GM18868 (cell line): ENCODE data around the gene RALGPS1.

ENCODE experiments used
- ATAC-seq: cut with Tn5 transposase; IDR thresholded peaks from one replicate; pipeline ENCODE4 v1.9.1; 2021; ENCODE audit warnings: mild to moderate bottlenecking, moderate library complexity; ENCODE audit not compliant: unreplicated experiment

RALGPS1 gene

DNA sequence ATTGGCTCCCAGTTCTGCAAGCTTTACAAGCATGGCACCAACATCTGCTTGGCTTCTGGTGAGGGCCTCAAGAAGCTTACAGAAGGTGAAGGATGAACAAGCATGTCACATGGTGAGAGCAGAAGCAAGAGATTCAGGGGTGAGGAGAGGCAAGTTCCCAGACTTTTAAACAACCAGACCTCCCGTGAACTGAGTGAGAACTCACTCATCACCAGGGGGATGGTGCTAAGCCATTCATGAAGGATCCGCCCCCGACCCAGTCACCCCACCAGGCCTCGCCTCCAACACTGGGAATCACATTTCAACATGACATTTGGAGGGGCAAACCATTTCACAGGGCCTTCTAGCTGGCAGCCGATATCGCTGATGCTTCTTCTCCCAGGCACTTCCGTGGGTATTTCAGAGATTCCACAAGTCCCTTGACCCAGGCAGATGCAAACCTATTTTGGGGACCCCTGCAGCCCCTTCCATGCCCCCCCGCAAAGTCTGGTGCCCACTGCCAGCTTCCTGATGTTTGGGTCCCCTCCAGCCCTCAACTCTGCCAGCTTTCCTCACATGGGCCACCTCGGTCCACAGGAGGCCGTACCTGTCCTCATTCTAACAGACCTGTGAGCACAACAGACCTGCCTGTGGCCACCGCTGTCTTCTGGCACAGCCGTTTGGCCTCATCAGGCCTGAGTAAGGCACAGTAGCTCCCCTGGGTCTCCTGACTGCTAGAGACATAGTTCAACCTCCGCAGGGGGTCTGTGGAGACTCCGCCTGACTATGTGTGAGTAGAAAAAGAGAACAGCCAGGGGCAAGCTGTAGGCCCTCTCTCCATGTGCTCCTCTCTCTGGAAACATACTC lies 268.5 kb downstream of the RALGPS1 start:
- ATAC-seq, result no peak

- ATAC-seq, result peak; percentile 74
Measured at GRCh38 chr9:127183814-127184582, 269.4 kb downstream of the RALGPS1 start.

DNA sequence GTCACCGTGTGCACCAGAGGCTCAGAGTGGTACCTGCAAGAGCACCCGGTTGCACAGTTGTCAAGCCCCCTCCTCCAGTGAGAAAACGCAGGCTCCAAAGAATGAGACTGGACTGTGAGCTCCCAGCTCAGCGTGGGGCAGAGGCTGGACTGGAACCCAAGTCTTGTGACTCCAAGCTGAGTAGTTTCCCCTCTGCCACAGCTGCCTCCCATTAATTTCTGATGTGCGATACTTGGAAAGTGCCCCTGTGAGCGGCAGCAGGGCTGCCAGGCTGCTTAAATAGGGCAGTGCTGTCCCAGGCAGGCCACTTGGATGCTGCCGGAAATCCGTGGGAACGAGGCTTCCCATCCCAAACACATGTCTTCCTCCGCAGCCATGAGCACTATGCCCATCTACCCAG lies 270.1 kb downstream of the RALGPS1 start:
- ATAC-seq, result no peak

DNA sequence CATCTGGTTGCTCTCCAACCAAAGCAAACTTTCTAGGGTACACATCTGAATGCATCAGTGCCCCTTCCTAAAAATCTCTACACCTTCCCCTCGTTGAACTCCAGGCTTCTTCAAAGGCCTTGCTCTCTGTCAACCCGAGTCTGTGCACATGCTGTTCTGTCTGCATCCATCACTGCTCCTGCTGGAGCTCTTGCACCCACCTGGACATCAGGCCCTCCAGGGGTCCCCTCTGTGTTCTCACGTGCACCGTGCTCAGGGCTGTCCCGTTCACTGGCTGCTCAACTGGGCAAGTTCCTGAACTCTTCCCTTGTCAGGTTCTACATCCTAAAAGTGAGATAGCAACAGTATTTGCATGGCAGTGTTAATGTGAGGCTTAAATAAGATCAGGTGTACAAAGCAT lies 270.6 kb downstream of the RALGPS1 start:
- ATAC-seq, result no peak

GRCh38 chr9:127185931-127186781 lies 271.6 kb downstream of the RALGPS1 start:
- ATAC-seq, result no peak

DNA sequence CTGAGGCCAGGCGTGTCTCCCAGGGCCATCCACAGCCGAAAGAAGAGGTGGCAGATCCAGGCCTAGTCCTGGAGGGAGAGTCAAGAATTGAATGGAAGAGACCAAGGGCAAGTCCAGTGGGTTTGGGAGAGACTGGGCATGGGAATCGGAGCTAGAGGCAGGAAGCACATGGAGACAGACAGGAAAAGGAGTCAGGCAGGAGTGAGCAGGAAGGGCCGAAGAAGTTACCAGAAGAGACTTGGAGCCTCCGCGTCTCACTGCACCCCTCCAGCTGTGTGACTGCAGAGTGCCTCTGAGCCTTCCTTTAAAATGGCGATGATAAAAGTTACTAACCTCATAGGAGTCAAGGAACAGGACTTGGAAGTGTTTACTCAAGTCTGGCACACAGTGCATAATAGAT lies 272.2 kb downstream of the RALGPS1 start:
- no peak for ATAC-seq

- no peak for ATAC-seq
Measured at GRCh38 chr9:127187231-127187956, 272.8 kb downstream of the RALGPS1 start.

DNA sequence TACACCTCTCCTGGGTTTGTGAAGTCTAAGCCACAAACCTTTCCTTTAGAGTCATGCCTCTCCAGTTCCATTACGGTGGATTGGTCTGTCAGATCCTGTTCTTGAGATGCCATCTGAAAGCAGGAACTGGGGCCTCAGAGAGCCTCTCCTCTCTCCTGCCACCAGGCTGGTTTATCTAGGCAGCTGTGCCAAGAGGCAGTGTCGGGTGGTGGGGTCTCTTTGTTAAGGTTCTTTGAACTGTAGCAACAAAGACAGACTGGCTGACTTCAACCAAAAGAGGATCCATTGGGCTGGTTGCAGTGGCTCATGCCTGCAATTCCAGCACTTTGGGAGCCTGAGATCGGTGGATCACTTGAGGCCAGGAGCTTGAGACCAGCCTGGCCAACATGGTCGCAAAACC lies 273.8 kb downstream of the RALGPS1 start:
- ATAC-seq, result no peak

DNA sequence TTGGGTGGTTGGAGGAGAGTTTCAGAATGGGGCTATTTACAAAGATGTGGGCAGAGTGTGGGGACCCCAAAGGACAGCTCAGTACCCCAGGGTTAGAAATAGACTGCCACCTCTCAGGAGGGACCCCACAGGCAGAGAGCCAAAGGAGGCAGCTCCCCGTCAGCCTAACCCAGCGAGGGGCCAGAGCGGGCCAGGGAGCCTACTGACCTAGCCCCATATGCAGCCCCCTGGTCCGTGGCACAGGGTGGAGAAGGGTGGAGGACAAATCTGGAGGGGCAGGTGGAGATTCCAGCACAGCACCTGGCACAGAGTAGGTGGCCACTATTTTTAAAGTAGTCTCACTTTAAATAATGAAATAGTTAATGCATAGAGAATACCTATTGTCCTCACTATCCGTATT lies 275.0 kb downstream of the RALGPS1 start:
- ATAC-seq, result no peak

- no peak for ATAC-seq
Measured at GRCh38 chr9:127192744-127193143, 278.2 kb downstream of the RALGPS1 start.

- ATAC-seq, result no peak
Measured at GRCh38 chr9:127193483-127193882, 278.9 kb downstream of the RALGPS1 start.

DNA sequence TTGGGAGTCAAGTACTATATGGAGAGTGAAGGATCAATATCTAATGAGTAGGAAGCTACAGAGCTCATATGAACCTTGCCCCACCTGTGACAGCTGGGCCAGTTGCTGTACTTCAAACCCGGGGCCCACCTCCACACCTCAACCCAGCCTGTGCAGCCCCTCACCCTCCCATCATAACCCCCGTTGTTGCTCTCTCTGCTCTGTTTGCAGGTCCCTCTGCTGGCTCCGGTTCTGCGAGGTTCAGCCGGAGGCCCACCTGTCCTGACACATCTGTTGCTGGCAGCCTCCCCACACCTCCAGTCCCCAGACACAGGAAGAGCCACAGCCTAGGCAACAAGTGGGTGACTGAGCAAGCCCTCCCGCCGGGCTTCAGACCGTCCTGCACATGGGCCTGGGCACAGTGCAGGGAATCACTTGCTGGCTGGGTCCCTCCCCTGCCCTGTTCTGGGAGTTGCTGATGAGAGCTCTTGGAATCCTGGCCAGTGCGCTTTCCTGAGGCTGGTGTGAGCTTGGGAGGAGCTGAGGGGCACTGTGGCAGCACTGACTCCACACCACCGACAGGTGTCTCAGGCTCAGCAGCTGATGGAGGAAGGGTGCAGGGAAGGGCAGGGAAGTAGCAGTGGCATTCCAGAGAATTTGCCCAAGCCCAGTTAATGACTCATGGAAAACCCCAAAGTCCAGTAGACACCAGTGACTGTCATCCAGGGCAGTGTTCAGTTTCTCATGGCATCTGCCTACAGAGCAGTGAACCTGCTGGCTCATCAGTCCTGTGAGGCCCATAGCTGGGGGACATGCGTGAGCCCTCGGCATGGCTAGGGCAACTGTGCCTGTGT lies 280.5 kb downstream of the RALGPS1 start:
- ATAC-seq, result no peak

- no peak for ATAC-seq
Measured at GRCh38 chr9:127195976-127196825, 281.6 kb downstream of the RALGPS1 start.

DNA sequence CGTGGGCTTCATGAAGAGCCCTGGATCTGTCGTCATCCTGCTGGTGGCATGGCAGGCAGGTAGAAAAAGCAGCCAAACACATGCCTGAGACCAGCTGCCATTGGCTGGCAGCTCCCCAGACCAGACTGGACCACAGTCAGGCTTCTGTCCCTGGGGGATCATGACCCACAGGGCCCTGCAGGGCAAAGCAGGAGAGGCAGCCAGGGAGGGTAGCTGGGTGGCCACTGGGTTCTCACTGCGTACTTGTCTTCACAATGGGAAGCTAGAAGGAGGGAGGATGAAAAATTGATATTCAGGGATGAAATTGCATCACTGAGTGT lies 282.2 kb downstream of the RALGPS1 start:
- ATAC-seq, result no peak

DNA sequence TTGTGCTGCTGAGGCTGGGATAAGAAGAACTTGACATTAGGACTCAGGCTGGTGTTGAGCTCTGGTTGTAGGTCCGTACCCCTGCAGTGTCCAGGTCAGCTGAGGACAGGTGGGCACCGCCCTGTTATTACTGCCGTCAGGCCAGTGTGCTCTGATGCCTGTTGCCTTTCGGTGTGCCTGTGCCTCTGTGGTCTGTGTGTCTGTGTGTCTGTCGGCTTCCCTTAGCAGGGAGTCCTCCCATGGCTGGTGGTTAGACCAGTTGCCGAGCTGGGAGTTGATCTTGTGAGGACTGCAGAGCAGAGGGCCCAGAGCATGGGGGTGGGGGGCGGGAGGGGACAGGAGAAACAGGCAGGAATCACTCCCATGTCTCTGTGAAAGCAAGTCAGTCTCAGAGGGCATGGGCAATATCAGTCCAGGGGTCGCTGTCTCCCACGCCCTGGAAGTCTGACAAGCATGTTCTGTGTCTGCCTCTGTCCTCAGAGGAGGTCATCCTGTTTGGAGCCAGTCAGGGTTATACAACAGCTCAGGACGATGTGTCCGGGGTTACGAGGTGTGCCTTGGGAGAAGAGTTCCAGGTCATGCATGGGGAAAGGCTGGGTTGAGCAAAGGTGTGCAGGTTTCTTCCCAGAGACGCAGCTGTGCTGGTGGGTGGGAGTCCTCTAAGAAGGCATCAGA lies 282.7 kb downstream of the RALGPS1 start:
- ATAC-seq, result no peak

GRCh38 chr9:127197861-127198430 lies 283.4 kb downstream of the RALGPS1 start:
- ATAC-seq, result no peak

DNA sequence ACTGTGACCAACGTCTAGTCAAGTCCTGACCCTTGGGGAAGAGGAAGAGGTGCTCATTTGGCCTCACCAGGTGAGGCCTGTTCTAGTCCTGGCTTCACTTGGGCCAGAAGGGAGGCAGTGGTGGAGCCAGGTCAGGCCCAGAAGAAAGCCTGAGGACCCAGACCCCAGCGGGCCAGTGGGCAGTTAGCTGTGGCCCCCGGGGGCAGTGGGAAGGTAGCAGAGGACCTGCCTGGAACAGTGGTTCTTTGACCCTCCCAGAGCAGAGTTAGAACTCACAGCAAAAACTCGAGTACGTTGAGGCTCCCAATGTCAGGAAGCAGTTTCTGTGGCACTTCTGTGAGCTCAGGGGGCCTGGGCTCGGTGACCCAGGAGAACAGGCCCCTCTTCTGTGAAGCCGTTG lies 284.0 kb downstream of the RALGPS1 start:
- ATAC-seq, result no peak
